Measurements from ENCODE around the gene INPP5D.

- TF ChIP-seq POLR2A (IDR thresholded peaks at IDR 0.05), result no peak
- no peak for TF ChIP-seq EP300 (IDR thresholded peaks at IDR 0.05)
These were observed 73.1 kb downstream of the INPP5D start for GRCh38 chr2:233133239-233133638.
